NCI-H1436 treated with DMSO at 0.1 percent for 48 hours (cell line): Measurements from ENCODE around the gene CCDC124.
"Not testable (repeated sequence)": the region's sequence is repeated elsewhere in the genome, so short reads cannot be mapped to it uniquely, and the experiment has no call there.

ENCODE experiments used
- DNase-seq: peaks from one replicate; lab custom pipeline; 2025; lab: John Stamatoyannopoulos, UW

CCDC124 gene

DNA sequence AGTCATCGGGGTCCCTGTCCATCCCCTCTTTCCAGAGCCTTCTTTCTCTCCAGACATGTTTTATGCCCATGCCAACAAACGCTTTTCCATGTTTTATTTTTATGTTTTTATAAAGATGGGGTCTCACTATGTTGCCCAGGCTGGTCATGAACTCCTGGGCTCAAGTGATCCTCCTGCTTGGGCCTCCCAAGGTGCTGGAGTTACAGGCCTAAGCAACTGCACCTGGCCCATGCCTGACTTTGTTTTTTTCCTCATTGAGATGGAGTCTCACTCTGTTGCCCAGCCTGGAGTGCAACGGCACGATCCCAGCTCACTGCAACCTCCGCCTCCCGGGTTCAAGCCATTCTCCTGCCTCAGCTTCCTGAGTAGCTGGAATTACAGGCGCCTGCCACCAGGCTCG is 53.8 kb downstream of the CCDC124 start:
- not testable (repeated sequence) for DNase-seq

DNA sequence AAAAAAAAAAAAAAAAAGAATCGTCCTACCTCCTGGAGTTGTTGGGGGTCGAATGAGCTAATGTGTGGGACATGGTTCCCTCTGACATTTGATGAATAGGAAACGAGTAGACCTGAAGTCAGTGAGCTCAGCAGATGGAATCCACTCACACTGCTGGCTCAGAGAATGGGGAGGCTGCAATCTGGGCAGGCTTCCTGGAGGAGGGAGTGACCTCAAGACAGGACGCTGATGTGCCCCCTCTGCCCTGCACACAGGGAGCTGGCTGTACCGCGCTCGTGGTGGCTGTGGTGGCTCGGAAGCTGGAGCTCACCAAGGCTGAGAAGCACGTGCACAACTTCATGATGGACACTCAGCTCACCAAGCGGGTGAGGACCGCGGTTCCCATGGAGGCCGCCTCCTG is 55.3 kb downstream of the CCDC124 start:
- DNase-seq = no peak

DNA sequence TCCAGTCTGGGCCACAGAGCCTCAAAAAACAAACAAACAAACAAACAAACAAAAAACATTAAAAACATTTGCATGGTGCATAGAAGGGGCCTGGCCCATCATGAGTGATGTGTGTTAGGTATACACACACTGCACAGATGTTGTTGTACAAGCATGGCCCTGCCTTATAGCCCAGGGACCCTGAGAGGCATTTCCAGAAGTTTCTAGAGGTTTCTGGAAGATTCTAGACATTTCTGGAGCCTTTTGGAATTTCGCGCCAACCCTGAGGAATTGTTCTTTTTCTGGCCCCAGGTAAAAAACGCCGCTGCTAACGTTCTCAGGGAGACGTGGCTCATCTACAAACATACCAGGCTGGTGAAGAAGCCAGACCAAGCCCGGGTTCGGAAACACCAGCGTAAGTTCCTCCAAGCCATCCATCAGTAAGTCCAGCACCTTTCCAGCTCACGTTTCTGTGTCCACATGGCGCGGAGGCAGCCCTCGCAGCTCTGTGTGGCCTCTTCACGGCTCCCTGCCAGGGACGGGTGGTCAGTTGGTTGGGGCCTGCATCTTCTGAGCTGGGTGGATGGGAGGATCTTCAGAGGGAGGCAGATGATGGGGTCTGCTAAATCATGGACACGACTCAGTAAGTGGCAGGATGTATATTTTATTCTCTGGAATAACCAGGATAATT is 56.7 kb downstream of the CCDC124 start:
- no peak for DNase-seq

DNA sequence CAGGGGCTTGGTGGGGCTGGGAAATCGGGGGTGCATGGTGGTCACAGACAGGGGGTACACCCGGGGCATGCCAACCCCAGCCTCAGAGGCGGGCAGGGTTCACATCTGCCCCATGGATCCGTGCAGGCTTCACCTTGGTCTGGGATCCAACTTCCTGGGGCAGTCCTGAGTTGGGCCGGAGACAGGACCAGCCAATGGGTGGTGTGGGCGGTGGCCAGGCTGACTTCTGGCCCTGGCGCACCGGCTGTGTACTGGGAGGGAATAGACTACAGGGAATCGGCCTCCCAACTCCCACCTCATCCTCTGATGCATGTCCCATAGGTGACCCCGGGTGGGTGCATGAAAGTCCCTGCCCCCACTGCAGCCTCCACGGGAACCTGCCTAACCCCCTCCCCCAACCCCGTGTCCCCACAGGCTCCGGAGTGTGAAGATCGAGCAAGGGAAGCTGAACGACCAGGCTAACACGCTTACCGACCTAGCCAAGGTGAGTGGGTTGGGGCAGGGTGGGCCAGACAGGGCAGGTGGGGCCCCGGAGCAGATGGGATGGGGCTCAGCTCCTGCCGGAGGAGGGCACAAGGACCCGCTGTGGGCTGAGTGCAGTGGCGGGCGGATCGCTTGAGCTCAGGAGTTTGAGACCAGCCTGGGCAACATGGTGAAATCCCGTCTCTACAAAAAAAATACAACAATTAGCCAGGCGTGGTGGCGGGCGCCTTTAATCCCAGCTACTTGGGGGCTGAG is 60.4 kb downstream of the CCDC124 start:
- no peak for DNase-seq
